ENCODE data around the gene AMZ1. TPM values are rescaled to one million over a fixed set of nuclear protein-coding genes. Genes with fewer than 3 reads are reported as not detected.
"Not testable (repeated sequence)": the region's sequence is repeated elsewhere in the genome, so short reads cannot be mapped to it uniquely, and the experiment has no call there.

AMZ1 gene
- total RNA-seq, 2 experiments from 2014 or later = 0.05 to 0.08 TPM

DNA sequence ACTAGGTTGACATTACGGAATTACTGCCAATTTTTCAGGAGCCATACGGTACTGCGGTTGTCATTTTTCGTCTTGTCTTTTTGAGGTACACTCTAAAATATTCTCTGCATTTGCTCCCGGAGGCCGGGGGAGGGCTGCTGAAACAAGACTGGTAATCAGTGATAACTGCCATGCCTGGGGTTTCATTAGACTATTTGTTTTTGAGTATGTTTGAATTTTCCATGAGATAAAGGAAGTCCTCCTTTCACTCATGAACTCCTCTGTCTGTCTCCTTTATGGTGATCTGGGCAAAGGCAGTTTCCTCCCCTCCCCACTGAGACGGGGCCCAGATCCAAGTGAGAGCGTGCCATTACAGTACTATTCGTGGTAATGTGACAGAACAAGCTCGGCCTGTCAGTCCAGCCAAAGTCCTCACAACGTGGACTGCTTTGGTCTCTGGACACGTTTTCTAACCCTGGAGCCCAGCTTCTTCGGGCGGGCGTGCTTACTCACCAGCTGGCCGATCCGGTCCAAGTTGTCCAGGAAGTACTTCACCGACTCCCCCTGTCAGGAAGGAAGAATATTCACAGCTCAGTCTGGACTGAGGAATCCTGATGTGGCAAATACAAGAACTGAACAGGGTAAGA, 45.1 kb downstream of the AMZ1 start:
- Mint-ChIP-seq H3K27ac (no peak overlapping the region), H3K4me1 (peaks cover 24% of the 10 kb centered on the region), H3K9me3 (no peaks in the 10 kb centered on the region), H3K27me3 (no peaks in the 10 kb centered on the region), H3K36me3 (ENCODE audit: low read depth) (no peaks in the 10 kb centered on the region), H3K4me3 (no peak overlapping the region)
- no peak for DNase-seq
- ChIA-PET POLR2A (no interaction called here), CTCF (interaction anchor here (1.9 kb wide), 1 partner anchor 23 kb away, joined by 5 read pairs; no protein-coding TSS in a partner anchor)

DNA sequence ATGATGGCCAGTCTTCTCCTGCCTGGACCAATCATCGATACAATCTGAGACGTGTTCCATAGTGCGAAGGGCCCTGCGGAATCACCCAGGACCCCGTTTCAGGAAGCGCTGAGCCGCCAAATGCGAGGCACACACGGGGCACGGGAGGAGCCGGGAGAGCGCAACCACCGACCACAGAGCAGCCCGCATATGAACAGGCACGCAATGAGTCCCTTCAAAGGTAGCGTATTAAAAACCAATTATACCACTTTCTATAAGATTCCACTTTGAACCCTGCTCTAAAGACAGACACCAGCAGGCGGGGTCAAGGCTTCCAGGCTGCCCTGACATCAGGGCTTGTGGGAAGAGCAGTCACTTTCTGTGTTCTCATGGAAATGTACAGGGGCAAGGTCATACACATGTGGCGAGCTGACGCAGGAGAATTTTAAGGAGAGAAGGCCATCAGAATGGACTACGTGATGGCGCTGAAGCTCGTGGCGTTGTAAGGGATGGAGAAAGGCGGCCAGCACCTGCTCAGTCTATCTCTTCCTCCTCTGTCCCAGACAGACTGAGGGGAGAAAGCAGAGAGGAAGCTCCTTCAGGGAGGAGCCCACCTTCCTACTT, 46.2 kb downstream of the AMZ1 start:
- Mint-ChIP-seq H3K27ac (no peak overlapping the region), H3K9me3 (no peaks in the 10 kb centered on the region), H3K27me3 (no peaks in the 10 kb centered on the region), H3K4me3 (no peak overlapping the region), H3K4me1 (peaks cover 24% of the 10 kb centered on the region), H3K36me3 (ENCODE audit: low read depth) (no peaks in the 10 kb centered on the region)
- POLR2A ChIA-PET = no interaction called here
- no peak for DNase-seq
- CTCF ChIA-PET = interaction anchor here (1.2 to 1.7 kb wide), 3 partner anchors 8 to 25 kb away, joined by 4 to 7 read pairs (median 4); no protein-coding TSS in a partner anchor

DNA sequence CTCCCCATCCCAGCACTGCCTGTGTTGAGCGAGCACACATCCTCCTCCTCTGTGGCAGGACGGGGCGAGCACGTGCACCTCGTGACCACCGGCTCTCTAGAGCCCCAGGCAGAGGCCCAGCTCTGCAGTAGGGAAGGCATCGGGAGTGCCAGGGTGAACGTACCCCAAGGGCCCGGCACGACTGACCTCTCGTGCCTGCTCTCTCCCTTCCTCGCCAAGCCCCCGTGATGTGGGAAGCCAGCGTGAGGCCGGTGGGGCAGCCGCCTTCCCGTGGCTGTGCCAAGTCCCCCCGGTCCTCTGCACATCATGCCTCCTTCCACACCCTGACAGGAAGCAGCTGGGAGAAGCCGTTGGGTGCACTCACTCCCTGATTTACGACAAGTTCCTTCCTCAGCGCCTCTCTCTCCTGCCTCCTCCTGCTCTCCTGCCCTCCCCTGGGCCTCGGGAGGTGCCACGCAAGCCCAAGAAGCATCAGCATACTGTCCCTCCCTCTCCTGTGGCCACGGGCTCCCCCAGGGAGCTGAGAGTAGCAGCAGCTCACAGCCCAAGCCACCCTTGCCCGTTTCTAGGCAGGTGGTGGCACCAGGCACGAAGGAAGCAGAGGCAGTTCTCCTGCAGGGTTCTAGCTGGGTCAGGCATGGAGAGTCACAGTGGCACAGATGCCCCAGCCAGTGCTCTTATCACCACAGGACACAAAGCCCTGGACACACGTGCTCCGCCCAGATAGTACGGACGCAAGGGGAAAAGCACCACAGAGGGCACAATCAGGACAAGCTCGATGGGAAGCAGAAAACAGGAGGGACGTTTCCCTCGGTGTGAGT, 47.0 kb downstream of the AMZ1 start:
- CTCF ChIA-PET = interaction anchor here (1.1 to 1.7 kb wide), 4 partner anchors 9 to 25 kb away, joined by 4 to 7 read pairs (median 5); no protein-coding TSS in a partner anchor
- no peak for DNase-seq

DNA sequence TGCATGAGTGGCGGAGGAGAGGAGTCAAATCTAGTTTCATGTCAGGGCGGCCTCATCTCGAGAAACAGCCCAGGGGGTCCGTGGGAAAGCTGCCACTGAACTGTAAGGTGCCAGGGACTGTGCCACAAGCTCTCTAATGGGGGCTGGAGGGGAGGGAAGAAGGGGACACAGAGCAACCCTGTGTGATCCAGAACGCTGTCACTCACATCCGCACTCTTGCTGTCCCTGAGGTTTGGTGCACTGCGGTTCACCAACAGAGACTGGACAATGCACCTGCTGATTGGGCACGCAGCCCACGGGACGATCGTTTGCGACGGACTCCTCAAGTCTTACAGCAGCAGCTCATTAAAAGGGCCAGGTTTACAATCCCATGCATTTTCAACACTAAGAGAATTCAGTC, 47.7 kb downstream of the AMZ1 start:
- H3K4me1 Mint-ChIP-seq = peaks cover 24% of the 10 kb centered on the region
- CTCF ChIA-PET = interaction anchor here (1.1 to 1.7 kb wide), 3 partner anchors 9 to 17 kb away, joined by 4 to 7 read pairs (median 6); no protein-coding TSS in a partner anchor

More for the DNA sequence above, 47.0 kb downstream of the AMZ1 start:
- Mint-ChIP-seq H3K4me1 (peaks cover 24% of the 10 kb centered on the region), H3K27me3 (no peaks in the 10 kb centered on the region), H3K36me3 (ENCODE audit: low read depth) (no peaks in the 10 kb centered on the region), H3K27ac (peak overlapping the region; percentile 28), H3K4me3 (no peak overlapping the region), H3K9me3 (no peaks in the 10 kb centered on the region)
- POLR2A ChIA-PET = no interaction called here

DNA sequence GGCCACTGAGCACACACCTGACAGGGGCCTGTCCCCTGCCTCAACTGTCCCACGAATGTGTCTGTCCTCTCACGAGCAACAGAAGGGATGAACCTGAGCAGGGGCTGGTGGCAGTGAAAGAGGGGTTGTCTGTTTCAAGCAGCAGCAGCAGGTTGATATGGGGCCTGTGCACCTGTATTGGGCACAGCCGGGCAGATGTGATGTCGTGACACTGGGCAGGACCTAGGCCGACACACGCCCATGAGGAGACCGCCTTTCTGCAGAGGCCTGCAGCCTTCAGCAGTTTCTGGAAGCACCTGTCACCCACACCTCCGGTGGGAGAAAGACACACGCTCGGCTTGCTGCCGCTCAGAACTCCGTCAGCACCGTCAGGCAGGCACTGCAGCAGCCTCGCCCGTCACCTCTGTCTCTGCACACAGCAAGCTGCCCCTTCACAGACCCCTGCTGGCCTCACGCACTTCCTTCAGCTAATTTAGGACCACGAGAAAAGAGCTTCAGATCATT, 48.5 kb downstream of the AMZ1 start:
- Mint-ChIP-seq H3K27me3 (no peaks in the 10 kb centered on the region), H3K4me3 (no peak overlapping the region), H3K36me3 (ENCODE audit: low read depth) (no peaks in the 10 kb centered on the region), H3K4me1 (peaks cover 24% of the 10 kb centered on the region), H3K9me3 (no peaks in the 10 kb centered on the region), H3K27ac (no peak overlapping the region)
- DNase-seq = no peak
- ChIA-PET POLR2A (no interaction called here), CTCF (interaction anchor here (0.6 to 2.1 kb wide), 2 partner anchors 26 to 82 kb away, joined by 4 to 7 read pairs; no protein-coding TSS in a partner anchor)

More for the DNA sequence above, 47.7 kb downstream of the AMZ1 start:
- Mint-ChIP-seq H3K27ac (no peak overlapping the region), H3K36me3 (ENCODE audit: low read depth) (no peaks in the 10 kb centered on the region), H3K27me3 (no peaks in the 10 kb centered on the region), H3K4me3 (no peak overlapping the region), H3K9me3 (no peaks in the 10 kb centered on the region)
- POLR2A ChIA-PET = no interaction called here
- no peak for DNase-seq

DNA sequence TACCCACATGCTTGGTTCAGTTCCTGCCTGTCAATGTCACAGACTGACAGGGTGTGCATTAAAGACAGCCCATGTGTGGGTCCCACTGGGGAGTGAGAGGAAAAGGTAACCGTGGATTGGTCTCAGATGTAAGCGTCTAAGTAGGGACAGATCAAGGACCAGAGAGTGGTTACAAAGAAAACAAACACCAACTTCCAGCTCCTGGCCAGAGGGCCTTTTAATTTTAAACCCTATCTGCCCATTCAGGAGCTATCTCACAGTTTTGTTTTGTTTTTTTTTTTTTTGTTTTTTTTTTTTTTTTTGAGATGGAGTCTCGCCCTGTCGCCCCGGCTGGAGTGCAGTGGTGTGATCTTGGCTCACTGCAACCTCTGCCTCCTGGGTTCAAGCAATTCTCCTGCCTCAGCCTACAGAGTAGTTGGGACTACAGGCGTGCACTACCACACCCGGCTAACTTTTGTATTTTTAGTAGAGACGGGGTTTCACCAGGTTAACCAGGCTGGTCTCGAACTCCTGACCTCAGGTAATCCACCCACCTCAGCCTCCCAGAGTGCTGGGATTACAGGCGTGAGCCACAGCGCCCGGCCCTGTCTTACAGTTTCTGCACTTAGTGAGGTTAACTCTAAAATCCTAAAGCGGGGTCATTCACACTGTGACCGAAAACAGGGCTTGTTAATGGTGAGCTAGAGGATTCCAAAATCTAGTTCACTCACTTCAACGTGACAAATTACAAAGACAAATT, 49.2 kb downstream of the AMZ1 start:
- H3K9me3 Mint-ChIP-seq = not testable (repeated sequence)

DNA sequence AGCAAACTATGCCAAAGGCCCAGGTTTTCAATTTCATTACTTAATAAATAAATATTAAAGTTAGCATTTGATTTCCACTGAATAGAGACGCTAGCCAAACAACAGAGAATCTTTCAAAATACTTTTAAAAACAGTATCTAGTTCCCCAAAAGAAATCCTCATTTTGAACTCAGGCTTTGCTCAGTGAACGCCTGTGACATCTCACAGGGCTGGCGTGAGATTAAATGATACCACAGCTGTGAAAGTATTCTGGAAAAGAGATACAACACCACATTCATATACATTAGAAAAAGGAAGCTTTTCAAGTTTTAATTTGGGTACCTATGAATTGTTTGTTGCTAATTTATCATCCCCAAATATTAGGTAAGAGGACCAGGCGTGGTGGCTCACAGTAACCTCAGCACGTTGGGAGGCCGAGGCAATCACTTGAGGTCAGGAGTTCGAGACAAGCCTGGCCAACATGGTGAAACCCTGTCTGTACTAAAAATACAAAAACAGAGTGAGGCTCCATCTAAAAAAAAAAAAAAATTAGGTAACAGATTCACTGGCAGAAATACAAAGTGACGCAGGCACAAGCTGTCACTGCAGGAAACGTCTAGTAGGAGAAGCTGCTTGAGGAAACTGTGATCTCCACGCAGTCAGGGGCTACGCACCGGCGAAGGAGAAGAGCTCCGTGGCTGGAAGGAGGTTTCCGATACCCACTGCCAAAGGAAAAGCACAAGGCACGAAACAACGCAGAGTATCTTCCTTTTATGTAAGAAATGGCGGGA, 50.0 kb downstream of the AMZ1 start:
- POLR2A ChIA-PET = no interaction called here
- H3K27me3 Mint-ChIP-seq = no peaks in the 10 kb centered on the region
- CTCF ChIA-PET = interaction anchor here (0.6 to 2.1 kb wide), 4 partner anchors 10 to 182 kb away, joined by 3 to 7 read pairs (median 4); no protein-coding TSS in a partner anchor
- peaks cover 15% of the 10 kb centered on the region for H3K4me1 Mint-ChIP-seq
- no peaks in the 10 kb centered on the region for H3K9me3 Mint-ChIP-seq
- no peaks in the 10 kb centered on the region for H3K36me3 Mint-ChIP-seq (ENCODE audit: low read depth)
- no peak overlapping the region for H3K27ac Mint-ChIP-seq
- no peak for DNase-seq
- H3K4me3 Mint-ChIP-seq = no peak overlapping the region

More for the DNA sequence above, 49.2 kb downstream of the AMZ1 start:
- DNase-seq; H3K36me3 Mint-ChIP-seq (ENCODE audit: low read depth); H3K4me3 Mint-ChIP-seq; H3K27ac Mint-ChIP-seq; H3K27me3 Mint-ChIP-seq; POLR2A ChIA-PET: not testable (repeated sequence)
- CTCF ChIA-PET = interaction anchor here (0.6 to 2.1 kb wide), 4 partner anchors 10 to 311 kb away, joined by 3 to 7 read pairs (median 4); no protein-coding TSS in a partner anchor
- peaks cover 17% of the 10 kb centered on the region for H3K4me1 Mint-ChIP-seq

DNA sequence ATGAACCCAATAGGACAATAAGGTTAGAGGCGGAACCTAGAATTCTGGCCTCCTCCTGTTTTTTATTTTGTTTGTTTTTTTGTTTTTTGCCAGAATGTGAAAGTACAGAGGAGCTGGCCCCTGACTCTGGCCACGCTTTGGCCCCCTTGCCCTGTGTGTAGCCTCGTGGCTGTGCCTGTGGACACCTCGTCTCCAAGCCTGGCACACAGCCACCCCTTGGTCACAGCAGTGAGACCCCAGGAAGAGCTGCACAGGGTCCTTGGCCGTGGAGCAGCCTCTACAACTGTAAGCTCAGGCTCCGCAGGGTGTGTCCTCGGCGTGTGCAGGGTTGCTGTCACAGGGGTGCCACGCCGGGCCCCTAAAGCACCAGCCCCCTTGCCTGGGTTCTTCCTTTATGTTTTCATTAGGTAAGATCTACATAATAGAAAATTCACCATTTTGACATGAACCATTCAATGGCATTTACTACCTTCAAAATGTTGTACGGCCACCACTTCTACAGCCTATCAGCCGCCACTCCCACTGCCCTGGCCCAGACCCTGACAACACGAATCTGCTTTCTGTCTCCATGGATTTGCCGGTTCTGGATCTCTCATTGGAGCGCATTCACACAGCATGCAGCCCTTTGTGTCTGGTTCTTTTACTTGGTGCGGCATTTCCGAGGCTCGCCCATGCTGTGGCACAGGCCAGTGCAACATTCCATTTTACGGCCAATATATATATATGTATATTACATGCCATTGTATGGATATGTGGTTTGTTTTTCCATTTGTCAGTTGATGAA, 51.0 kb downstream of the AMZ1 start:
- POLR2A ChIA-PET = no interaction called here

DNA sequence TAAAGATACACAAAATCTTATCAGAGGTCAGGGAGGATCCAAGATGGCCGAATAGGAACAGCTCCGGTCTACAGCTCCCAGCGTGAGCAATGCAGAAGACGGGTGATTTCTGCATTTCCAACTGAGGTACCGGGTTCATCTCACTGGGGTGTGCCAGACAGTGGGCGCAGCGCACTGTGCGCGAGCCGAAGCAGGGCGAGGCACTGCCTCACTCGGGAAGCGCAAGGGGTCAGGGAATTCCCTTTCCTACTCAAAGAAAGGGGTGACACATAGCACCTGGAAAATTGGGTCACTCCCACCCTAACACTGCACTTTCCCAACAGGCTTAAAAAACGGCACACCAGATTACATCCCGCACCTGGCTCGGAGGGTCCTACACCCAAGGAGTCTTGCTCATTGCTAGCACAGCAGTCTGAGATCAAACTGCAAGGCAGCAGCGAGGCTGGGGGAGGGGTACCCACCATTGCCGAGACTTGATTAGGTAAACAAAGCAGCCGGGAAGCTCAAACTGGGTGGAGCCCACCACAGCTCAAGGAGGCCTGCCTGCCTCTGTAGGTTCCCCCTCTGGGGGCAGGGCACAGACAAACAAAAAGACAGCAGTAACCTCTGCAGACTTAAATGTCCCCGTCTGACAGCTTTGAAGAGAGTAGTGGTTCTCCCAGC, 55.7 kb downstream of the AMZ1 start:
- H3K27me3 Mint-ChIP-seq, POLR2A ChIA-PET, H3K9me3 Mint-ChIP-seq, DNase-seq, H3K27ac Mint-ChIP-seq, H3K4me3 Mint-ChIP-seq, H3K4me1 Mint-ChIP-seq: not testable (repeated sequence)
- CTCF ChIA-PET = interaction anchor here (1.1 to 1.2 kb wide), 2 partner anchors 25 to 53 kb away, joined by 3 read pairs; no protein-coding TSS in a partner anchor
- peaks cover 12% of the 10 kb centered on the region for H3K36me3 Mint-ChIP-seq (ENCODE audit: low read depth)

More for the DNA sequence above, 51.0 kb downstream of the AMZ1 start:
- H3K27me3 Mint-ChIP-seq = no peaks in the 10 kb centered on the region
- CTCF ChIA-PET = interaction anchor here (0.6 to 0.7 kb wide), 2 partner anchors 9 to 183 kb away, joined by 3 to 4 read pairs; no protein-coding TSS in a partner anchor
- peaks cover 14% of the 10 kb centered on the region for H3K4me1 Mint-ChIP-seq
- H3K27ac Mint-ChIP-seq = no peak overlapping the region
- H3K9me3 Mint-ChIP-seq = no peaks in the 10 kb centered on the region
- no peak overlapping the region for H3K4me3 Mint-ChIP-seq
- DNase-seq = no peak
- no peaks in the 10 kb centered on the region for H3K36me3 Mint-ChIP-seq (ENCODE audit: low read depth)

DNA sequence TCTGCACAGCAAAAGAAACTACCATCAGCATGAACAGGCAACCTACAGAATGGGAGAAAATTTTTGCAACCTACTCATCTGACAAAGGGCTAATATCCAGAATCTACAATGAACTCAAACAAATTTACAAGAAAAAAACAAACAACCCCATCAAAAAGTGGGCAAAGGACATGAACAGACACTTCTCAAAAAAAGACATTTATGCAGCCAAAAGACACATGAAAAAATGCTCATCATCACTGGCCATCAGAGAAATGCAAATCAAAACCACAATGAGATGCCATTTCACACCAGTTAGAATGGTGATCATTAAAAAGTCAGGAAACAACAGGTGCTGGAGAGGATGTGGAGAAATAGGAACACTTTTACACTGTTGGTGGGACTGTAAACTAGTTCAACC, 60.7 kb downstream of the AMZ1 start:
- POLR2A ChIA-PET, CTCF ChIA-PET, H3K27me3 Mint-ChIP-seq, H3K4me1 Mint-ChIP-seq, H3K27ac Mint-ChIP-seq, DNase-seq, H3K9me3 Mint-ChIP-seq, H3K4me3 Mint-ChIP-seq: not testable (repeated sequence)
- peaks cover 12% of the 10 kb centered on the region for H3K36me3 Mint-ChIP-seq (ENCODE audit: low read depth)

DNA sequence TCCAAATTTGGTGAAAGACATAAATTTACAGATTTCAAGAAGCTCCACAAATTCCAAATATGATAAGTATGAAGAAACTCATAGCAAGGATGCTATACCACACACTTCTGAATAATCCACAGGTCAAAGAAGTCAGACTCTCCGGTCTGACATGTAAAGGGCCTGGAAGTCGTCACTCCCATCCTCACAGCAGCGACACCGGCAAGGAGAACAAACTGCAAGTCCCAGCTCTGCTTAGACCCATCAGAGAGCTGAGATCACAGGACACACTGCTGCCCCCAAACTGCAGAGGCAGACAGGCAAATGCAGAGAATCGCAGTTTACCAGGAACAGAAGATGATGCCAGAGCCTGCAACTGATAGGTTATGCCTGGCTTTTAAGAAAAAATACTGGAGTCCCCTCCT, 62.0 kb downstream of the AMZ1 start:
- Mint-ChIP-seq H3K4me3 (no peak overlapping the region), H3K9me3 (peaks cover 4% of the 10 kb centered on the region), H3K36me3 (ENCODE audit: low read depth) (peaks cover 5% of the 10 kb centered on the region), H3K27ac (no peak overlapping the region), H3K4me1 (no peaks in the 10 kb centered on the region), H3K27me3 (no peaks in the 10 kb centered on the region)
- ChIA-PET POLR2A (no interaction called here), CTCF (no interaction called here)
- no peak for DNase-seq
